ENCODE data around the gene CNPY1. TPM values are rescaled to one million over a fixed set of nuclear protein-coding genes. Genes with fewer than 3 reads are reported as not detected.

Gene CNPY1
- total RNA-seq, 1 donor from 2014 or later = not detected

GRCh38 chr7:155570171-155570958, 24.0 kb upstream of the CNPY1 start:
- no peak overlapping the region for H3K9ac ChIP-seq (ENCODE audit: low read length)
- H3K36me3 Mint-ChIP-seq (ENCODE audit: low read depth, unreplicated experiment) = no peaks in the 10 kb centered on the region
- H3K4me3 ChIP-seq (ENCODE audit: insufficient read depth, low read depth, low read length) = no peak overlapping the region
- H3K4me1 Mint-ChIP-seq (ENCODE audit: low read depth, unreplicated experiment) = peaks cover 4% of the 10 kb centered on the region
- no peaks in the 10 kb centered on the region for H4K20me1 ChIP-seq (ENCODE audit: insufficient read depth, low read length)
- peaks cover 37% of the 10 kb centered on the region for H3K27me3 Mint-ChIP-seq (ENCODE audit: low read depth, unreplicated experiment)
- TF ChIP-seq EZH2 (IDR thresholded peaks at IDR 0.05; ENCODE audit: insufficient read depth, low read length) (no peak), CTCF (IDR thresholded peaks at IDR 0.05; ENCODE audit: insufficient read depth, low read depth, low read length) (no peak)
- no peak overlapping the region for H3K27ac Mint-ChIP-seq (ENCODE audit: unreplicated experiment)
- no peaks in the 10 kb centered on the region for H3K79me2 ChIP-seq (ENCODE audit: insufficient read depth, low read length)
- no peak overlapping the region for H2AFZ ChIP-seq (ENCODE audit: low read depth, low read length)
- no peaks in the 10 kb centered on the region for H3K27me3 ChIP-seq (ENCODE audit: insufficient read depth, low read length)
- H3K27ac ChIP-seq (ENCODE audit: low read depth, low read length) = no peak overlapping the region
- FAIRE-seq (no peak), DNase-seq (ENCODE audit: low read depth) (no peak)
- no peaks in the 10 kb centered on the region for H3K9me3 ChIP-seq (ENCODE audit: insufficient read depth, low read depth, low read length)
- H3K4me2 ChIP-seq (ENCODE audit: low read length) = no peak overlapping the region
- H3K36me3 ChIP-seq (ENCODE audit: insufficient read depth, low read length) = no peaks in the 10 kb centered on the region
- H3K4me1 ChIP-seq (ENCODE audit: insufficient read depth, low read length) = no peaks in the 10 kb centered on the region
- H3K9me3 Mint-ChIP-seq (ENCODE audit: unreplicated experiment) = no peaks in the 10 kb centered on the region
- H3K4me3 Mint-ChIP-seq (ENCODE audit: unreplicated experiment) = no peak overlapping the region

GRCh38 chr7:155569681-155570080, 23.3 kb upstream of the CNPY1 start:
- no peak for FAIRE-seq
- peaks cover 4% of the 10 kb centered on the region for H3K4me1 Mint-ChIP-seq (ENCODE audit: low read depth, unreplicated experiment)

More at GRCh38 chr7:155569681-155570080, 23.3 kb upstream of the CNPY1 start:
- H3K27me3 ChIP-seq (ENCODE audit: insufficient read depth, low read length) = no peaks in the 10 kb centered on the region
- no peak for DNase-seq (ENCODE audit: low read depth)
- no peak overlapping the region for H2AFZ ChIP-seq (ENCODE audit: low read depth, low read length)
- no peaks in the 10 kb centered on the region for H3K9me3 ChIP-seq (ENCODE audit: insufficient read depth, low read depth, low read length)
- no peaks in the 10 kb centered on the region for H4K20me1 ChIP-seq (ENCODE audit: insufficient read depth, low read length)
- Mint-ChIP-seq H3K27me3 (ENCODE audit: low read depth, unreplicated experiment) (peaks cover 41% of the 10 kb centered on the region), H3K9me3 (ENCODE audit: unreplicated experiment) (no peaks in the 10 kb centered on the region), H3K27ac (ENCODE audit: unreplicated experiment) (no peak overlapping the region), H3K4me3 (ENCODE audit: unreplicated experiment) (no peak overlapping the region), H3K36me3 (ENCODE audit: low read depth, unreplicated experiment) (no peaks in the 10 kb centered on the region)
- no peaks in the 10 kb centered on the region for H3K36me3 ChIP-seq (ENCODE audit: insufficient read depth, low read length)
- no peak overlapping the region for H3K27ac ChIP-seq (ENCODE audit: low read depth, low read length)
- no peaks in the 10 kb centered on the region for H3K79me2 ChIP-seq (ENCODE audit: insufficient read depth, low read length)
- no peak overlapping the region for H3K9ac ChIP-seq (ENCODE audit: low read length)
- no peaks in the 10 kb centered on the region for H3K4me1 ChIP-seq (ENCODE audit: insufficient read depth, low read length)
- H3K4me3 ChIP-seq (ENCODE audit: insufficient read depth, low read depth, low read length) = no peak overlapping the region
- H3K4me2 ChIP-seq (ENCODE audit: low read length) = no peak overlapping the region
- TF ChIP-seq EZH2 (IDR thresholded peaks at IDR 0.05; ENCODE audit: insufficient read depth, low read length) (no peak), CTCF (IDR thresholded peaks at IDR 0.05; ENCODE audit: insufficient read depth, low read depth, low read length) (no peak)
